ENCODE data around the gene TMEM59L.

The TMEM59L gene

GRCh38 chr19:18666784-18667183, 54.1 kb downstream of the TMEM59L start:
- DNase-seq (ENCODE audit: low read depth) = no peak
- TF ChIP-seq, protein P1, sequence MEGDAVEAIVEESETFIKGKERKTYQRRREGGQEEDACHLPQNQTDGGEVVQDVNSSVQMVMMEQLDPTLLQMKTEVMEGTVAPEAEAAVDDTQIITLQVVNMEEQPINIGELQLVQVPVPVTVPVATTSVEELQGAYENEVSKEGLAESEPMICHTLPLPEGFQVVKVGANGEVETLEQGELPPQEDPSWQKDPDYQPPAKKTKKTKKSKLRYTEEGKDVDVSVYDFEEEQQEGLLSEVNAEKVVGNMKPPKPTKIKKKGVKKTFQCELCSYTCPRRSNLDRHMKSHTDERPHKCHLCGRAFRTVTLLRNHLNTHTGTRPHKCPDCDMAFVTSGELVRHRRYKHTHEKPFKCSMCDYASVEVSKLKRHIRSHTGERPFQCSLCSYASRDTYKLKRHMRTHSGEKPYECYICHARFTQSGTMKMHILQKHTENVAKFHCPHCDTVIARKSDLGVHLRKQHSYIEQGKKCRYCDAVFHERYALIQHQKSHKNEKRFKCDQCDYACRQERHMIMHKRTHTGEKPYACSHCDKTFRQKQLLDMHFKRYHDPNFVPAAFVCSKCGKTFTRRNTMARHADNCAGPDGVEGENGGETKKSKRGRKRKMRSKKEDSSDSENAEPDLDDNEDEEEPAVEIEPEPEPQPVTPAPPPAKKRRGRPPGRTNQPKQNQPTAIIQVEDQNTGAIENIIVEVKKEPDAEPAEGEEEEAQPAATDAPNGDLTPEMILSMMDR (IDR thresholded peaks at IDR 0.05; ENCODE audit: insufficient read depth, low read depth, low read length, missing control alignments) = no peak
- no peak overlapping the region for H3K4me3 ChIP-seq (ENCODE audit: low read depth, low read length)

DNA sequence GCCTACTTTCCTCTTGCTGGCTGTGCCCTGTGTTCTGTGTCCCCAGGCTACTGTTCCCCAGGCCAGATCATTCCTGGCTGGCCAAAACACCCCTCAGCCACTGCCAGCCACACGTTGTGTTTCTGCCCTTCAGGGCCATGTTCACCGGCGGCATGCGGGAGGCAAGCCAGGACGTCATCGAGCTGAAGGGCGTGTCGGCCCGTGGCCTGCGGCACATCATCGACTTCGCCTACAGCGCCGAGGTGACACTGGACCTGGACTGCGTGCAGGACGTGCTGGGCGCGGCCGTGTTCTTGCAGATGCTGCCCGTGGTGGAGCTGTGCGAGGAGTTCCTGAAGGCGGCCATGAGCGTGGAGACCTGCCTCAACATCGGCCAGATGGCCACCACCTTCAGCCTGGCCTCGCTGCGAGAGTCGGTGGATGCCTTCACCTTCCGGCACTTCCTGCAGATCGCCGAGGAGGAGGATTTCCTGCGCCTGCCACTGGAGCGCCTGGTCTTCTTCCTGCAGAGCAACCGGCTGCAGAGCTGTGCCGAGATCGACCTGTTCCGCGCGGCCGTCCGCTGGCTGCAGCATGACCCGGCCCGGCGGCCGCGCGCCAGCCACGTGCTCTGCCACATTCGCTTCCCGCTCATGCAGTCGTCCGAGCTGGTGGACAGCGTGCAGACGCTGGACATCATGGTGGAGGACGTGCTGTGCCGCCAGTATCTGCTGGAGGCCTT, 55.0 kb downstream of the TMEM59L start:
- TF ChIP-seq, protein P1 (IDR thresholded peaks at IDR 0.05; ENCODE audit: insufficient read depth, low read depth, low read length, missing control alignments) = no peak
- DNase-seq (ENCODE audit: low read depth) = no peak
- H3K4me3 ChIP-seq (ENCODE audit: low read depth, low read length) = no peak overlapping the region

DNA sequence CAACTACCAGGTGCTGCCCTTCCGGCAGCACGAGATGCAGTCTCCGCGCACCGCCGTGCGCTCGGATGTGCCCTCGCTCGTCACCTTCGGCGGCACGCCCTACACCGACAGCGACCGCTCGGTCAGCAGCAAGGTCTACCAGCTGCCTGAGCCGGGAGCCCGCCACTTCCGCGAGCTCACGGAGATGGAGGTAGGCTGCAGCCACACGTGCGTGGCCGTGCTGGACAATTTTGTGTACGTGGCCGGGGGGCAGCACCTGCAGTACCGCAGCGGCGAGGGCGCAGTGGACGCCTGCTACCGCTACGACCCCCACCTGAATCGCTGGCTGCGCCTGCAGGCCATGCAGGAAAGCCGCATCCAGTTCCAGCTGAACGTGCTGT, 55.6 kb downstream of the TMEM59L start:
- H3K4me3 ChIP-seq (ENCODE audit: low read depth, low read length) = no peak overlapping the region
- TF ChIP-seq, protein P1 (IDR thresholded peaks at IDR 0.05; ENCODE audit: insufficient read depth, low read depth, low read length, missing control alignments) = no peak
- no peak for DNase-seq (ENCODE audit: low read depth)

DNA sequence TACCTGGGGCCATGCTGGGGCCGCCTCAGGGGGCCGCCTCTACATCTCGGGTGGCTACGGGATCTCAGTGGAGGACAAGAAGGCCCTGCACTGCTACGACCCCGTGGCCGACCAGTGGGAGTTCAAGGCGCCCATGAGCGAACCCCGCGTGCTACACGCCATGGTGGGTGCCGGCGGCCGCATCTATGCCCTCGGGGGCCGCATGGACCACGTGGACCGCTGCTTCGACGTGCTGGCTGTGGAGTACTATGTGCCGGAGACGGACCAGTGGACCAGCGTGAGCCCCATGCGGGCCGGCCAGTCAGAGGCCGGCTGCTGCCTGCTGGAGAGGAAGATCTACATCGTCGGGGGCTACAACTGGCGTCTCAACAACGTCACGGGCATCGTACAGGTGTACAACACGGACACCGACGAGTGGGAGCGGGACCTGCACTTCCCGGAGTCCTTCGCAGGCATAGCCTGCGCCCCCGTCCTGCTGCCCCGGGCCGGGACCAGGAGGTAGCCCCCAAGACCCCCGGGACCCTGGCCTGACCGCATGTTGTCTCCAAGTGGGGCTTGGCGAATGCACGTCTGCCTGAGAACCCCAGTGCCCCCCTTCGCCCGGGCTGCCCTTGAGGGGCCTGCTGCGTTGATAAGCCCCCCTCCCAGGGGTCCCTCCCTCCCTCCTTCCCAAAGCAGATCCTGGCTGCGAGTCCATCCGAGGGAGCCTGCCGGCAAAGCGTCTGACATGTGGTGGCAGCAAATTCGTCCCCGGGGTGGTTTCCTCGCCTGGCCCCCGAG, 56.3 kb downstream of the TMEM59L start:
- TF ChIP-seq, protein P1 (IDR thresholded peaks at IDR 0.05; ENCODE audit: insufficient read depth, low read depth, low read length, missing control alignments) = no peak
- no peak for DNase-seq (ENCODE audit: low read depth)

DNA sequence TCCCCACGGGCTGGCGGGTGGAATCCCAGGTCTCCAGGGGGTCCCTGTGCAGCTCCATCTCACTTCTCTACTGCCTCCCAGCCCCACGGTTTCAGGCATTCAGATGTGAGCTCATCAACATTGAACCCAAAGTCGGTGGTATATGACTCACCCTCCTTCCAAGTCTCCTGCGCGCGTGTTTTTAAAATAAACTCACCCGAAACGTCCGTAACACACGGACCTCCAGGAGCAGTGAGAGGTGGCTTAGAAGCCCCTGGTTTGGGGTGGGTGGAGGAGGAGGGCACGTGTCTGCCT, 56.8 kb downstream of the TMEM59L start:
- H3K4me3 ChIP-seq (ENCODE audit: low read depth, low read length) = no peak overlapping the region
- TF ChIP-seq, protein P1 (IDR thresholded peaks at IDR 0.05; ENCODE audit: insufficient read depth, low read depth, low read length, missing control alignments) = no peak
- no peak for DNase-seq (ENCODE audit: low read depth)

More for the DNA sequence above, 56.3 kb downstream of the TMEM59L start:
- no peak overlapping the region for H3K4me3 ChIP-seq (ENCODE audit: low read depth, low read length)

DNA sequence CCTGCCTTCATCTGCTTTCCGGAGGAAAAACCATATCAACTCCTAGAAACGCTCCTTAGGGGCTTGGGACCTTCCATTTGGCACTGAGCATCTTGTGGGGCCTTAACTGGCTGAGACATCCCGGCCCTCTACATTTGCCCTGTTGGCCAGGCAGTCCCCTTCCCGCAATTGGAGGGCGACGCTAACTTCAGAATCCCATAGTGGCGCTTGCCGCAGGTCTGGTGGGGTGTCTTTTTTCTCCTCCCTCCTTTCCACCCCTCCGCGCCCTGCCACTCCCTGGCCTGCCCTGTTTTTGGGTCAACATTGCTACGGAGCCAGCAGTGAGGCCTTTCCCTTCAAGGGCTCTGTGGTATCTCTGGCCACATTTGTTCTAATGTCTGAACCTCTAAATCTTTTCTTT, 57.2 kb downstream of the TMEM59L start:
- TF ChIP-seq, protein P1 (IDR thresholded peaks at IDR 0.05; ENCODE audit: insufficient read depth, low read depth, low read length, missing control alignments) = no peak
- DNase-seq (ENCODE audit: low read depth) = no peak
- no peak overlapping the region for H3K4me3 ChIP-seq (ENCODE audit: low read depth, low read length)
